ENCODE measurements around the gene ADCY1. TPM values are rescaled to one million over a fixed set of nuclear protein-coding genes. Genes with fewer than 3 reads are reported as not detected.

Gene ADCY1
- total RNA-seq, 1 experiment from 2014 or later, result not detected

GRCh38 chr7:45593121-45593541 is 19.0 kb downstream of the ADCY1 start:
- DNase-seq (ENCODE audit: low spot score), result no peak

- no peak for DNase-seq (ENCODE audit: low spot score)
Observed at GRCh38 chr7:45593877-45594276, 19.7 kb downstream of the ADCY1 start.

GRCh38 chr7:45594745-45595535 is 20.8 kb downstream of the ADCY1 start:
- no peak for DNase-seq (ENCODE audit: low spot score)

GRCh38 chr7:45595809-45596664 is 21.9 kb downstream of the ADCY1 start:
- no peak for DNase-seq (ENCODE audit: low spot score)

- DNase-seq (ENCODE audit: low spot score), result no peak
Observed at GRCh38 chr7:45596665-45597095, 22.5 kb downstream of the ADCY1 start.

- no peak for DNase-seq (ENCODE audit: low spot score)
Observed at GRCh38 chr7:45597286-45597984, 23.3 kb downstream of the ADCY1 start.

- DNase-seq (ENCODE audit: low spot score), result no peak
Observed at GRCh38 chr7:45598886-45599520, 24.8 kb downstream of the ADCY1 start.

GRCh38 chr7:45599851-45600706 is 25.9 kb downstream of the ADCY1 start:
- no peak for DNase-seq (ENCODE audit: low spot score)

GRCh38 chr7:45601094-45601493 is 26.9 kb downstream of the ADCY1 start:
- DNase-seq (ENCODE audit: low spot score), result no peak

GRCh38 chr7:45601816-45602540 is 27.8 kb downstream of the ADCY1 start:
- no peak for DNase-seq (ENCODE audit: low spot score)

- DNase-seq (ENCODE audit: low spot score), result no peak
Observed at GRCh38 chr7:45606050-45606449, 31.9 kb downstream of the ADCY1 start.

GRCh38 chr7:45606931-45607330 is 32.8 kb downstream of the ADCY1 start:
- DNase-seq (ENCODE audit: low spot score), result no peak

- no peak for DNase-seq (ENCODE audit: low spot score)
Observed at GRCh38 chr7:45609180-45609579, 35.0 kb downstream of the ADCY1 start.

GRCh38 chr7:45610019-45610418 is 35.9 kb downstream of the ADCY1 start:
- no peak for DNase-seq (ENCODE audit: low spot score)

- DNase-seq (ENCODE audit: low spot score), result no peak
Observed at GRCh38 chr7:45610660-45611299, 36.6 kb downstream of the ADCY1 start.

- DNase-seq (ENCODE audit: low spot score), result no peak
Observed at GRCh38 chr7:45617166-45617565, 43.0 kb downstream of the ADCY1 start.

GRCh38 chr7:45622058-45622457 is 47.9 kb downstream of the ADCY1 start:
- DNase-seq (ENCODE audit: low spot score), result no peak

- no peak for DNase-seq (ENCODE audit: low spot score)
Observed at GRCh38 chr7:45623157-45623556, 49.0 kb downstream of the ADCY1 start.

GRCh38 chr7:45623740-45624391 is 49.7 kb downstream of the ADCY1 start:
- no peak for DNase-seq (ENCODE audit: low spot score)
